ENCODE measurements around the gene ICA1L.
"Not testable (repeated sequence)": the region's sequence is repeated elsewhere in the genome, so short reads cannot be mapped to it uniquely, and the experiment has no call there.

DNA sequence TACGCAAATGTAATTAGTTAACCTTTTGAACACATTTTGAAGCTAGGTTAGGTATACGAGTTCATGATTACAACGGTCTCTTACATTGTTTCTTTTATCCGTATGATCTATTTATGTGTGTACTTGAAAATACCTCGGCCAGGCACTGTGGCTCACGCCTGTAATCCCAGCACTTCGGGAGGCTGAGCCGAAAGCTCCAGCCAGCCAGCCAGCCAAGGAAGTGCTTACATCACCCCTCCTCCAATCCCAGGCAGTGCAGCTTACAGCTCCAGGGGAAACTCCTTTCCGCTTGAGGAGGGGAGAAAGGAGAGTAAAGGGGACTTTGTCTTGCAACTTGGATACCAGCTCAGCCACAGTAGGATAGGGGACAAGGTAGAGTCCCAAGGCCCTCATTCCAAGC lies 65.7 kb downstream of the ICA1L start:
- TF ChIP-seq, protein P1, sequence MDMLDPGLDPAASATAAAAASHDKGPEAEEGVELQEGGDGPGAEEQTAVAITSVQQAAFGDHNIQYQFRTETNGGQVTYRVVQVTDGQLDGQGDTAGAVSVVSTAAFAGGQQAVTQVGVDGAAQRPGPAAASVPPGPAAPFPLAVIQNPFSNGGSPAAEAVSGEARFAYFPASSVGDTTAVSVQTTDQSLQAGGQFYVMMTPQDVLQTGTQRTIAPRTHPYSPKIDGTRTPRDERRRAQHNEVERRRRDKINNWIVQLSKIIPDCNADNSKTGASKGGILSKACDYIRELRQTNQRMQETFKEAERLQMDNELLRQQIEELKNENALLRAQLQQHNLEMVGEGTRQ (IDR thresholded peaks at IDR 0.05; ENCODE audit: low read depth, low read length), result not testable (repeated sequence)
- not testable (repeated sequence) for TF ChIP-seq POLR2A, SMC3, MAFK (IDR thresholded peaks at IDR 0.05; ENCODE audit: low read depth, low read length)
- TF ChIP-seq, protein P2, sequence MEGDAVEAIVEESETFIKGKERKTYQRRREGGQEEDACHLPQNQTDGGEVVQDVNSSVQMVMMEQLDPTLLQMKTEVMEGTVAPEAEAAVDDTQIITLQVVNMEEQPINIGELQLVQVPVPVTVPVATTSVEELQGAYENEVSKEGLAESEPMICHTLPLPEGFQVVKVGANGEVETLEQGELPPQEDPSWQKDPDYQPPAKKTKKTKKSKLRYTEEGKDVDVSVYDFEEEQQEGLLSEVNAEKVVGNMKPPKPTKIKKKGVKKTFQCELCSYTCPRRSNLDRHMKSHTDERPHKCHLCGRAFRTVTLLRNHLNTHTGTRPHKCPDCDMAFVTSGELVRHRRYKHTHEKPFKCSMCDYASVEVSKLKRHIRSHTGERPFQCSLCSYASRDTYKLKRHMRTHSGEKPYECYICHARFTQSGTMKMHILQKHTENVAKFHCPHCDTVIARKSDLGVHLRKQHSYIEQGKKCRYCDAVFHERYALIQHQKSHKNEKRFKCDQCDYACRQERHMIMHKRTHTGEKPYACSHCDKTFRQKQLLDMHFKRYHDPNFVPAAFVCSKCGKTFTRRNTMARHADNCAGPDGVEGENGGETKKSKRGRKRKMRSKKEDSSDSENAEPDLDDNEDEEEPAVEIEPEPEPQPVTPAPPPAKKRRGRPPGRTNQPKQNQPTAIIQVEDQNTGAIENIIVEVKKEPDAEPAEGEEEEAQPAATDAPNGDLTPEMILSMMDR (conservative IDR thresholded peaks at IDR 0.05; ENCODE audit: low read depth, low read length), result not testable (repeated sequence)

Data from IMR-90 (cell line).